Stimulated activated CD4-positive, alpha-beta T cell treated with anti-CD3 and anti-CD28 coated beads, Interleukin-12 subunit alpha, Interleukin-12 subunit beta, amount 100 ng/mL, for 48 hours (primary cell): ENCODE measurements around the gene PAPSS1.
"Not testable (repeated sequence)": the region's sequence is repeated elsewhere in the genome, so short reads cannot be mapped to it uniquely, and the experiment has no call there.

Experiments
- DNase-seq, 3 donors: peaks; one replicate each; pipeline ENCODE4 v3.0.0-alpha.2; 2020; ENCODE audit warnings: low read depth in 2 of 3, low spot score in 1 of 3

PAPSS1 gene

GRCh38 chr4:107689912-107690587 is 30.0 kb downstream of the PAPSS1 start:
- DNase-seq: no peak

- no peak for DNase-seq
Measured at GRCh38 chr4:107688421-107688820, 31.6 kb downstream of the PAPSS1 start.

GRCh38 chr4:107685740-107686139 is 34.3 kb downstream of the PAPSS1 start:
- no peak for DNase-seq

- DNase-seq: no peak
Measured at GRCh38 chr4:107683873-107684272, 36.2 kb downstream of the PAPSS1 start.

GRCh38 chr4:107682306-107682705 is 37.7 kb downstream of the PAPSS1 start:
- no peak for DNase-seq

- DNase-seq: no peak
Measured at GRCh38 chr4:107669068-107669467, 51.0 kb downstream of the PAPSS1 start.

GRCh38 chr4:107666134-107666533 is 53.9 kb downstream of the PAPSS1 start:
- DNase-seq: no peak

GRCh38 chr4:107665001-107665400 is 55.0 kb downstream of the PAPSS1 start:
- DNase-seq: no peak

- no peak for DNase-seq
Measured at GRCh38 chr4:107658400-107659336, 61.4 kb downstream of the PAPSS1 start.

GRCh38 chr4:107655289-107655688 is 64.7 kb downstream of the PAPSS1 start:
- no peak for DNase-seq

- DNase-seq: no peak
Measured at GRCh38 chr4:107654694-107655093, 65.3 kb downstream of the PAPSS1 start.

- not testable (repeated sequence) for DNase-seq
Measured at GRCh38 chr4:107651408-107651807, 68.6 kb downstream of the PAPSS1 start.

GRCh38 chr4:107650251-107650650 is 69.8 kb downstream of the PAPSS1 start:
- DNase-seq: no peak

- no peak for DNase-seq
Measured at GRCh38 chr4:107648178-107648991, 71.6 kb downstream of the PAPSS1 start.

- no peak for DNase-seq
Measured at GRCh38 chr4:107647591-107647990, 72.4 kb downstream of the PAPSS1 start.

GRCh38 chr4:107645604-107646003 is 74.4 kb downstream of the PAPSS1 start:
- DNase-seq: no peak

GRCh38 chr4:107643021-107643420 is 77.0 kb downstream of the PAPSS1 start:
- DNase-seq: no peak

GRCh38 chr4:107640878-107641277 is 79.2 kb downstream of the PAPSS1 start:
- no peak for DNase-seq

- no peak for DNase-seq
Measured at GRCh38 chr4:107640197-107640596, 79.8 kb downstream of the PAPSS1 start.

GRCh38 chr4:107635735-107636134 is 84.3 kb downstream of the PAPSS1 start:
- no peak for DNase-seq

GRCh38 chr4:107631560-107631959 is 88.5 kb downstream of the PAPSS1 start:
- no peak for DNase-seq
